H1 (cell line): Measurements from ENCODE around the gene OGDH. TPM values are rescaled to one million over a fixed set of nuclear protein-coding genes. Genes with fewer than 3 reads are reported as not detected.

ENCODE experiments used
- CTBP2 ChIP-seq: IDR thresholded peaks from 2 replicates; pipeline ENCODE4 v1.7.0; 2011; ENCODE audit warnings: borderline replicate concordance, mild to moderate bottlenecking, moderate library complexity, mixed read lengths, low read length; ENCODE audit not compliant: insufficient read depth, insufficient read length
- E2F6 ChIP-seq: IDR thresholded peaks from 2 replicates; pipeline ENCODE4 v1.6.1; 2012; ENCODE audit warnings: inconsistent platforms
- EZH2 ChIP-seq: fragments of 200-600 bp; sonication (generic); IDR thresholded peaks from 2 replicates; pipeline ENCODE4 v1.7.1; 2012; ENCODE audit warnings: low read depth, mild to moderate bottlenecking, moderate library complexity, low read length, inconsistent platforms; ENCODE audit not compliant: severe bottlenecking
- NANOG ChIP-seq: IDR thresholded peaks from 2 replicates; pipeline ENCODE4 v1.6.1; 2011; ENCODE audit warnings: low read length, low read depth, mild to moderate bottlenecking, inconsistent platforms; ENCODE audit not compliant: insufficient read depth, poor library complexity, severe bottlenecking
- POLR2A ChIP-seq, 2 experiments: IDR thresholded peaks; 1 replicate in 1 of 2; 2 replicates in 1 of 2; pipeline ENCODE4 v1.6.1; 2011; ENCODE audit warnings: low read depth in 2 of 2, low read length in 2 of 2, mild to moderate bottlenecking in 2 of 2; ENCODE audit errors: control extremely low read depth in 1 of 2
- SIRT6 ChIP-seq: IDR thresholded peaks from one replicate; pipeline ENCODE4 v1.7.1; 2012; ENCODE audit warnings: low read length, inconsistent platforms
- TAF1 ChIP-seq: IDR thresholded peaks from 2 replicates; pipeline ENCODE4 v1.6.1; 2011; ENCODE audit warnings: mild to moderate bottlenecking, low read depth, low read length
- polyA plus RNA-seq, 7 experiments: library from polyadenylated mRNA; depleted of rRNA in 3 of 7; stranded (reverse) in 5 of 7; unstranded in 2 of 7; fragments of >200 nt in 5 of 7; fragments of 200-250 nt in 2 of 7; gene quantifications; 1 replicate in 5 of 7; 2 replicates in 1 of 7; 4 replicates in 1 of 7; pipeline versions ENCODE4 v1.2.1 to v1.2.3, GENCODE V29; 2011 to 2013; ENCODE audit warnings: missing spikeins in 2 of 7, mixed read lengths in 2 of 7
- total RNA-seq: library from RNA; stranded (reverse); fragmentation: NEBNext Ultra II Directional; extraction: Animal tissue kit (Norgen Biotek cat#: 25700); gene quantifications from 2 replicates; pipeline ENCODE4 v1.2.1, GENCODE V29; 2021
- TF ChIP-seq, protein P1 (sequence below): fragments of 300-600 bp; sonication (generic); IDR thresholded peaks from 2 replicates; pipeline ENCODE4 v1.7.1; 2012; ENCODE audit warnings: low read length, moderate library complexity, mild to moderate bottlenecking, inconsistent platforms; ENCODE audit not compliant: insufficient replicate concordance

OGDH gene
- total and polyA plus RNA-seq, 2 of the 8 experiments (the other 6 are each of a cell fraction or from before 2014, with no cell fraction given), result 71.6 to 91.6 TPM

DNA sequence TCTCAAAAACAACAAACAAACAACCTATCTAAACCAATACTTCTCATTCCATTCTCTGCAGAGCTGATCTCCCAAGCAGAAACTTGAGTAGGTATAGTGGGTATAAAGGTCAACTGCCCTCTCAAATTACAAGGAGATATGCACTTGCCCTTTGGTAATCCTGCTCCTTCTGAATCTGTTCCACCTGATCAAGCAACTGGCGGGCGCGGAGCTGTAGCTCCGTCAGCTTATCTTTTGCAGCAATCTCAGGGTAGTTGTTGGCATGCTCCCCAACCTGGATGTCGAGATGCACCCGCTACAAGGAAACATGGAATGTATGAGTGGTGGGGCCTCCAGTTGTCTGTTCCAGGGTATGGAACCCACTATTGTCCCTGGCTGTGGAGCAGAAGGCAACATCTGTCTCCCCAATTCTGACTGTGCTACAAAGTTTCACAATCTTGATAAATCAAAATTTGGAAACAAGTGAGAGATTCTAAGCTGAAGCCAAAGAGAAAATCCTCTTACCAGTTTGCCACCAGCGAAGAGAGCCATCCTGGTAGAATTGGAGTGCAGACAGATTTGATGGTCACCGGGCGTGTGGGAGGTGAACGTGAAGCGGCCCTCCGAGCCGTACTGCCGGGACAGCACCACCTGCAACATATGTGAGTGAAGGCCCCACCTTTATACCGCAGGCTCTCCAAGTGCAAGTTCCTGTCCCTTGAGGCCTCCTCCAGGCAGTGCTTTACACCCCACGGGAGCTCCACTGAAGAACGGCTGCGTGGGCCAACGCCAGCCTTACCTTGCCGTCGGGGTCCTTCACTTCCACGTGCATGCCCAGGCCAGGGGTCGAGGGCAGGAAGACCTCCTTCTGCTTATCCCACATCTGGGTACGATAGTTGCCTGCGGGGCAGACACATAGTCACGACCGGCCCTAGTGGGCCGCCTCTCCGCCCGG lies 25.2 kb upstream of the OGDH start (continued):
- TF ChIP-seq, protein P1, sequence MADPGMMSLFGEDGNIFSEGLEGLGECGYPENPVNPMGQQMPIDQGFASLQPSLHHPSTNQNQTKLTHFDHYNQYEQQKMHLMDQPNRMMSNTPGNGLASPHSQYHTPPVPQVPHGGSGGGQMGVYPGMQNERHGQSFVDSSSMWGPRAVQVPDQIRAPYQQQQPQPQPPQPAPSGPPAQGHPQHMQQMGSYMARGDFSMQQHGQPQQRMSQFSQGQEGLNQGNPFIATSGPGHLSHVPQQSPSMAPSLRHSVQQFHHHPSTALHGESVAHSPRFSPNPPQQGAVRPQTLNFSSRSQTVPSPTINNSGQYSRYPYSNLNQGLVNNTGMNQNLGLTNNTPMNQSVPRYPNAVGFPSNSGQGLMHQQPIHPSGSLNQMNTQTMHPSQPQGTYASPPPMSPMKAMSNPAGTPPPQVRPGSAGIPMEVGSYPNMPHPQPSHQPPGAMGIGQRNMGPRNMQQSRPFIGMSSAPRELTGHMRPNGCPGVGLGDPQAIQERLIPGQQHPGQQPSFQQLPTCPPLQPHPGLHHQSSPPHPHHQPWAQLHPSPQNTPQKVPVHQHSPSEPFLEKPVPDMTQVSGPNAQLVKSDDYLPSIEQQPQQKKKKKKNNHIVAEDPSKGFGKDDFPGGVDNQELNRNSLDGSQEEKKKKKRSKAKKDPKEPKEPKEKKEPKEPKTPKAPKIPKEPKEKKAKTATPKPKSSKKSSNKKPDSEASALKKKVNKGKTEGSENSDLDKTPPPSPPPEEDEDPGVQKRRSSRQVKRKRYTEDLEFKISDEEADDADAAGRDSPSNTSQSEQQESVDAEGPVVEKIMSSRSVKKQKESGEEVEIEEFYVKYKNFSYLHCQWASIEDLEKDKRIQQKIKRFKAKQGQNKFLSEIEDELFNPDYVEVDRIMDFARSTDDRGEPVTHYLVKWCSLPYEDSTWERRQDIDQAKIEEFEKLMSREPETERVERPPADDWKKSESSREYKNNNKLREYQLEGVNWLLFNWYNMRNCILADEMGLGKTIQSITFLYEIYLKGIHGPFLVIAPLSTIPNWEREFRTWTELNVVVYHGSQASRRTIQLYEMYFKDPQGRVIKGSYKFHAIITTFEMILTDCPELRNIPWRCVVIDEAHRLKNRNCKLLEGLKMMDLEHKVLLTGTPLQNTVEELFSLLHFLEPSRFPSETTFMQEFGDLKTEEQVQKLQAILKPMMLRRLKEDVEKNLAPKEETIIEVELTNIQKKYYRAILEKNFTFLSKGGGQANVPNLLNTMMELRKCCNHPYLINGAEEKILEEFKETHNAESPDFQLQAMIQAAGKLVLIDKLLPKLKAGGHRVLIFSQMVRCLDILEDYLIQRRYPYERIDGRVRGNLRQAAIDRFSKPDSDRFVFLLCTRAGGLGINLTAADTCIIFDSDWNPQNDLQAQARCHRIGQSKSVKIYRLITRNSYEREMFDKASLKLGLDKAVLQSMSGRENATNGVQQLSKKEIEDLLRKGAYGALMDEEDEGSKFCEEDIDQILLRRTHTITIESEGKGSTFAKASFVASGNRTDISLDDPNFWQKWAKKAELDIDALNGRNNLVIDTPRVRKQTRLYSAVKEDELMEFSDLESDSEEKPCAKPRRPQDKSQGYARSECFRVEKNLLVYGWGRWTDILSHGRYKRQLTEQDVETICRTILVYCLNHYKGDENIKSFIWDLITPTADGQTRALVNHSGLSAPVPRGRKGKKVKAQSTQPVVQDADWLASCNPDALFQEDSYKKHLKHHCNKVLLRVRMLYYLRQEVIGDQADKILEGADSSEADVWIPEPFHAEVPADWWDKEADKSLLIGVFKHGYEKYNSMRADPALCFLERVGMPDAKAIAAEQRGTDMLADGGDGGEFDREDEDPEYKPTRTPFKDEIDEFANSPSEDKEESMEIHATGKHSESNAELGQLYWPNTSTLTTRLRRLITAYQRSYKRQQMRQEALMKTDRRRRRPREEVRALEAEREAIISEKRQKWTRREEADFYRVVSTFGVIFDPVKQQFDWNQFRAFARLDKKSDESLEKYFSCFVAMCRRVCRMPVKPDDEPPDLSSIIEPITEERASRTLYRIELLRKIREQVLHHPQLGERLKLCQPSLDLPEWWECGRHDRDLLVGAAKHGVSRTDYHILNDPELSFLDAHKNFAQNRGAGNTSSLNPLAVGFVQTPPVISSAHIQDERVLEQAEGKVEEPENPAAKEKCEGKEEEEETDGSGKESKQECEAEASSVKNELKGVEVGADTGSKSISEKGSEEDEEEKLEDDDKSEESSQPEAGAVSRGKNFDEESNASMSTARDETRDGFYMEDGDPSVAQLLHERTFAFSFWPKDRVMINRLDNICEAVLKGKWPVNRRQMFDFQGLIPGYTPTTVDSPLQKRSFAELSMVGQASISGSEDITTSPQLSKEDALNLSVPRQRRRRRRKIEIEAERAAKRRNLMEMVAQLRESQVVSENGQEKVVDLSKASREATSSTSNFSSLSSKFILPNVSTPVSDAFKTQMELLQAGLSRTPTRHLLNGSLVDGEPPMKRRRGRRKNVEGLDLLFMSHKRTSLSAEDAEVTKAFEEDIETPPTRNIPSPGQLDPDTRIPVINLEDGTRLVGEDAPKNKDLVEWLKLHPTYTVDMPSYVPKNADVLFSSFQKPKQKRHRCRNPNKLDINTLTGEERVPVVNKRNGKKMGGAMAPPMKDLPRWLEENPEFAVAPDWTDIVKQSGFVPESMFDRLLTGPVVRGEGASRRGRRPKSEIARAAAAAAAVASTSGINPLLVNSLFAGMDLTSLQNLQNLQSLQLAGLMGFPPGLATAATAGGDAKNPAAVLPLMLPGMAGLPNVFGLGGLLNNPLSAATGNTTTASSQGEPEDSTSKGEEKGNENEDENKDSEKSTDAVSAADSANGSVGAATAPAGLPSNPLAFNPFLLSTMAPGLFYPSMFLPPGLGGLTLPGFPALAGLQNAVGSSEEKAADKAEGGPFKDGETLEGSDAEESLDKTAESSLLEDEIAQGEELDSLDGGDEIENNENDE, result no peak
- no peak for TF ChIP-seq NANOG
- TF ChIP-seq SIRT6, result no peak
- TF ChIP-seq E2F6, result peak; percentile 69
- TF ChIP-seq EZH2, result no peak
- TF ChIP-seq POLR2A (IDR thresholded peaks at IDR 0.05; ENCODE audit: control extremely low read depth in 1 of 2, low read depth in 2 of 2, low read length in 2 of 2), result no peak
- TF ChIP-seq TAF1, result no peak
- TF ChIP-seq CTBP2, result no peak
